NB4 (cell line): Measurements from ENCODE around the gene ELL.

ENCODE experiments used
- CTCF ChIP-seq: IDR thresholded peaks from one replicate; pipeline ENCODE4 v1.5.1; 2012; ENCODE audit warnings: low read depth, low read length
- MYC ChIP-seq: IDR thresholded peaks from 2 replicates; pipeline ENCODE4 v1.6.1; 2011; ENCODE audit warnings: low read depth, low read length
- POLR2A ChIP-seq: IDR thresholded peaks from 2 replicates; pipeline ENCODE4 v1.6.1; 2011; ENCODE audit warnings: mild to moderate bottlenecking; ENCODE audit not compliant: insufficient read length; ENCODE audit errors: extremely low read depth
- TF ChIP-seq, protein P1 (sequence below): IDR thresholded peaks from 2 replicates; pipeline ENCODE4 v1.6.1; 2011; ENCODE audit warnings: low read depth, low read length

GRCh38 chr19:18466354-18466753 lies 55.5 kb downstream of the ELL start:
- TF ChIP-seq CTCF = no peak
- no peak for TF ChIP-seq POLR2A
- TF ChIP-seq, protein P1, sequence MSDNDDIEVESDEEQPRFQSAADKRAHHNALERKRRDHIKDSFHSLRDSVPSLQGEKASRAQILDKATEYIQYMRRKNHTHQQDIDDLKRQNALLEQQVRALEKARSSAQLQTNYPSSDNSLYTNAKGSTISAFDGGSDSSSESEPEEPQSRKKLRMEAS = no peak
- TF ChIP-seq MYC = no peak
